ENCODE measurements around the gene ACACB. TPM values are rescaled to one million over a fixed set of nuclear protein-coding genes. Genes with fewer than 3 reads are reported as not detected.

The ACACB gene
- total and polyA plus RNA-seq, 4 experiments from 2014 or later = 0.83 to 47.1 (median 24.4) TPM

DNA sequence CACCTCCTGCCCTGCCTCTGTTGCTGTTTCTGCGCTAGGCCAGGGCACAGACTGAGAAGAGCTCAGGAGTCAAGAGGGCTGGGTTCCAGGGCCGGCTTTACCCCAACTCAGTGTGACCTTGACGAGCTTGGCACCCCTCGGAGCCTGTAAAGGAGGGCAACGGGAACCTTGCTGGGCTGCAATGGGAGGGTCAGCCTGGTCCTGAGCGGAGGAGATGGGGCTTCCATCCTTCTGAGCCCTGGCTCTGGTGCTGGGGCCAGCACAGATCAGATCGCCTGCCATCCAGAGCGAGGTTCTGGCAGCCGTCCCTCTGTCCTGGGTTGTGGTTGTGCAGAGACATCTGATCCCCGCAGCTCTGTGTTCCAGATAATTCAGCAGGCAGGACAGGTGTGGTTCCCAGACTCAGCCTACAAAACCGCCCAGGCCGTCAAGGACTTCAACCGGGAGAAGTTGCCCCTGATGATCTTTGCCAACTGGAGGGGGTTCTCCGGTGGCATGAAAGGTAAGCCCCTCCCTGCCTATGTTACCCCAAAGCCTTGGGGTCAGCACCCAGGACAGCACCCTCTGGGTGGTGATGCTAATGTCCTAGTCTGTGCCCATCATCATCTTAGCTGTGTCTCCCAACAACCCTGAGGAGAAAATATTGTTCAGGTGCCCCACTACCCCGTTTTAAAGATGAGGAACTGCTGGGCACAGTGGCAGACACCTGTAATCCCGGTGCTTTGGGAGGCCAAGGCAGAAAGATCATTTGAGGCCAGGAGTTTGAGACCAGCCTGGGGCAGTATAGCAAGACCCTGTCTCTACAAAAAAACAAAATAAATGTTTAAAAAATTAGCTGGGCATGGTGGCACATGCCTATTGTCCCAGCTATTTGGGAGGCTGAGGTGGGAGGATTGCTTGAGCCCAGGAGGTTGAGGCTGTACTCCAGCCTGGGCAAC, 142.5 kb downstream of the ACACB start:
- H3K4me3 Mint-ChIP-seq = no peak overlapping the region
- H3K4me1 ChIP-seq (ENCODE audit: insufficient read depth, low read length) = no peaks in the 10 kb centered on the region
- POLR2A ChIA-PET (ENCODE audit: partially characterized antibody) = no interaction called here
- peaks cover 40 to 50% of the 10 kb centered on the region in 2 donors for H3K36me3 Mint-ChIP-seq
- no peak overlapping the region for H3K27ac ChIP-seq (ENCODE audit: low read depth, low read length)
- intact Hi-C loops (cut with micrococcal nuclease) = no loop called here
- DNase-seq = no peak
- H3K4me3 ChIP-seq (ENCODE audit: low read length in 2 of 2) = no peak overlapping the region
- CTCF ChIA-PET (ENCODE audit: partially characterized antibody) = no interaction called here
- peaks cover 4 to 14% (median 5%) of the 10 kb centered on the region in 8 donors for H3K9me3 Mint-ChIP-seq
- no peaks in the 10 kb centered on the region for H3K4me1 Mint-ChIP-seq
- no peaks in the 10 kb centered on the region for H3K27me3 ChIP-seq (ENCODE audit: insufficient read depth, low read length)
- no peak overlapping the region for H3K27ac Mint-ChIP-seq
- H3K36me3 ChIP-seq (ENCODE audit: insufficient read depth, low read length) = no peaks in the 10 kb centered on the region
- H3K9me3 ChIP-seq (ENCODE audit: control insufficient read depth in 1 of 2, low read length in 2 of 2) = no peaks in the 10 kb centered on the region
- no peaks in the 10 kb centered on the region for H3K27me3 Mint-ChIP-seq

DNA sequence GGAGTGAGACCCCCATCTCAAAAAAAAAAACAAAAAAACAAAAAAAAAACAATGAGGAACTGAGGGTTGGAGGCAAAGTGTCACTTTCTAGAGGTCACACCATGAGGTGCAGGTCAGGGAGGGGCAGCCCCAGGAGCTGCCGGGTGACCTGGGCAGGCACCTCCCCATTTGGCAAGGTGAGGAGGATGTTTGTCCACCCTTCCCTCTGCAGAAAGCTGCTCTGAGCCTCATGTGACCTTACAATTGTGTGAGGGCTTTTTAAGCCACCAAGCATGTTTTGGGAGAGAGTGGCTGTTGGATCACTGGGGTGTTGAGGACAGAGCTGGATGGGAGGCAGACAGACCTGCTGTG, 143.1 kb downstream of the ACACB start:
- POLR2A ChIA-PET (ENCODE audit: partially characterized antibody) = no interaction called here
- no peak overlapping the region for H3K4me3 Mint-ChIP-seq
- peaks cover 37 to 50% of the 10 kb centered on the region in 2 donors for H3K36me3 Mint-ChIP-seq
- H3K27me3 Mint-ChIP-seq = no peaks in the 10 kb centered on the region
- Histone ChIP-seq H3K4me3 (ENCODE audit: low read length in 2 of 2) (no peak overlapping the region), H3K4me1 (ENCODE audit: insufficient read depth, low read length) (no peaks in the 10 kb centered on the region), H3K36me3 (ENCODE audit: insufficient read depth, low read length) (no peaks in the 10 kb centered on the region), H3K27me3 (ENCODE audit: insufficient read depth, low read length) (no peaks in the 10 kb centered on the region), H3K9me3 (ENCODE audit: control insufficient read depth in 1 of 2, low read length in 2 of 2) (no peaks in the 10 kb centered on the region), H3K27ac (ENCODE audit: low read depth, low read length) (no peak overlapping the region)
- CTCF ChIA-PET (ENCODE audit: partially characterized antibody) = no interaction called here
- intact Hi-C loops (cut with micrococcal nuclease) = no loop called here
- DNase-seq = no peak
- no peak overlapping the region for H3K27ac Mint-ChIP-seq
- no peaks in the 10 kb centered on the region for H3K4me1 Mint-ChIP-seq
- H3K9me3 Mint-ChIP-seq = peaks cover 0 to 13% (median 4%) of the 10 kb centered on the region in 8 donors

DNA sequence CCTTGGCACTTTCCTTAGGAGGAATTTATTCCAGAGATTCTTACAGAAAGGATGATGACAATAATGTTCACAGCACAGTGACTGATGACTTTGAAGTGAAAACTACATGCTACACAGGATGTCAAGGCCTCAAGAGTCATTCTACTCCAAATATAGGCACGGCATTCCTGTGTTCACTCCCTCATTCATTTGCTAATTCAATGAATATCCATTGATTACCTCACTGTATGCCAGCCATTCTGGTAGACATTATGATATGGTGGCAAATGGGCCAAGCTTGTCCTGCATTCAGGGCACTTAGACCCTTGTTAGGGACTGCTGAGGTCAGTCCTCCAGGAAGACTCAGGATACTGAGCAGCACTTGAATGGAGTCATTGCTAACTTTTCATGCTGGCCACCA, 144.7 kb downstream of the ACACB start:
- H3K4me3 ChIP-seq (ENCODE audit: low read length in 2 of 2) = no peak overlapping the region
- no peaks in the 10 kb centered on the region for H3K4me1 ChIP-seq (ENCODE audit: insufficient read depth, low read length)
- H3K4me3 Mint-ChIP-seq = no peak overlapping the region
- H3K36me3 Mint-ChIP-seq = peaks cover 23 to 44% of the 10 kb centered on the region in 2 donors
- H3K36me3 ChIP-seq (ENCODE audit: insufficient read depth, low read length) = no peaks in the 10 kb centered on the region
- no peak overlapping the region for H3K27ac ChIP-seq (ENCODE audit: low read depth, low read length)
- H3K4me1 Mint-ChIP-seq = no peaks in the 10 kb centered on the region
- no peaks in the 10 kb centered on the region for H3K27me3 ChIP-seq (ENCODE audit: insufficient read depth, low read length)
- no peak for DNase-seq
- intact Hi-C loops (cut with micrococcal nuclease) = loop anchor here (5.0 kb wide), 1 partner anchor 126 kb away; no protein-coding TSS in a partner anchor
- H3K9me3 ChIP-seq (ENCODE audit: control insufficient read depth in 1 of 2, low read length in 2 of 2) = no peaks in the 10 kb centered on the region
- H3K9me3 Mint-ChIP-seq = peaks cover 0 to 8% (median 2%) of the 10 kb centered on the region in 8 donors
- POLR2A ChIA-PET (ENCODE audit: partially characterized antibody) = no interaction called here
- CTCF ChIA-PET (ENCODE audit: partially characterized antibody) = no interaction called here
- no peak overlapping the region for H3K27ac Mint-ChIP-seq
- no peaks in the 10 kb centered on the region for H3K27me3 Mint-ChIP-seq

- POLR2A ChIA-PET (ENCODE audit: partially characterized antibody) = no interaction called here
- Histone ChIP-seq H3K36me3 (ENCODE audit: insufficient read depth, low read length) (no peaks in the 10 kb centered on the region), H3K9me3 (ENCODE audit: control insufficient read depth in 1 of 2, low read length in 2 of 2) (no peaks in the 10 kb centered on the region), H3K27ac (ENCODE audit: low read depth, low read length) (no peak overlapping the region), H3K4me3 (ENCODE audit: low read length in 2 of 2) (no peak overlapping the region), H3K27me3 (ENCODE audit: insufficient read depth, low read length) (no peaks in the 10 kb centered on the region), H3K4me1 (ENCODE audit: insufficient read depth, low read length) (no peaks in the 10 kb centered on the region)
- Mint-ChIP-seq H3K4me1 (no peaks in the 10 kb centered on the region), H3K27ac (no peak overlapping the region), H3K9me3 (peaks cover 0 to 8% (median 2%) of the 10 kb centered on the region in 8 donors), H3K4me3 (no peak overlapping the region), H3K36me3 (peaks cover 23 to 50% of the 10 kb centered on the region in 2 donors), H3K27me3 (no peaks in the 10 kb centered on the region)
- CTCF ChIA-PET (ENCODE audit: partially characterized antibody) = no interaction called here
- intact Hi-C loops (cut with micrococcal nuclease) = loop anchor here (5.0 kb wide), 1 partner anchor 125 kb away; no protein-coding TSS in a partner anchor
- no peak for DNase-seq
Observed at GRCh38 chr12:109261939-109262338, 145.6 kb downstream of the ACACB start.

GRCh38 chr12:109263439-109263838, 147.1 kb downstream of the ACACB start:
- ChIA-PET CTCF (ENCODE audit: partially characterized antibody) (interaction anchor here (0.7 kb wide), 1 partner anchor 17 kb away, joined by 4 read pairs; no protein-coding TSS in a partner anchor), POLR2A (ENCODE audit: partially characterized antibody) (no interaction called here)
- H3K27ac Mint-ChIP-seq = no peak overlapping the region

DNA sequence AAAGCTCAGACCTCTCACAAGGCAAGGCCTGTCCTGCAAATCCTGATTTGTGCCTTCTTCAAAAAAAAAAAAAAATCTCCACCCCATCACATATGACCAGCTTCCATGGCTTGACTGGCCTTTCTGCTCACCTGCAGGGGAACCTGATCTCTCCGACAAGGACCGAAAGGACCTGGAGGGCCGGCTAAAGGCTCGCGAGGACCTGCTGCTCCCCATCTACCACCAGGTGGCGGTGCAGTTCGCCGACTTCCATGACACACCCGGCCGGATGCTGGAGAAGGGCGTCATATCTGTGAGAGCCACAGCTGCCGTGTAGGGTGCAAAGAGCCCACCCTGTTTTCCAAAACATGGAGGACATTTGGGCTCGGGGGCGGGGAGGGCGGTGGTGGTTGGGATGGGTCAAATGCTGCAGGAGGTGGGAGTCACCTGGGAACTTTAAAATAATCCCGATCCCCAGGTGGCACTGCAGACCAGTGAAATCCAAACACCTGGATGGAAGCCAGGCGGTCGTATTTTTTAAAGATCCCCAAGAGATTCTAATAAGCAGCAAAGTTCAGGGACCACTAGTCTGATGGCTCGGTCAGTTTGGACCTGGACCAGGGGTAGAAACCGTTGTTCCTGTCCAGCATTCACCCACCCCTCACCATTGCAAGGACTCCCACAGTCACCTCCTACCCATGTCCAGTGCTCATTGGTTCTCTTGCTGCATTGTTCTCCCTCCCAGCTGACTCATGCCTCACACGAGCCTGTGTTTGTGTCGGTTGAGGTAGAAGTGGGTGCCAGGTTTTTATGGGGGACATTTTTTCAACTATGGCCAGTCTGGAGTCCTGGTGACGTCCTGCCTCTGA, 147.9 kb downstream of the ACACB start:
- POLR2A ChIA-PET (ENCODE audit: partially characterized antibody) = no interaction called here

More at GRCh38 chr12:109263439-109263838, 147.1 kb downstream of the ACACB start:
- Mint-ChIP-seq H3K4me3 (no peak overlapping the region), H3K27me3 (no peaks in the 10 kb centered on the region), H3K9me3 (peaks cover 0 to 6% (median 2%) of the 10 kb centered on the region in 8 donors), H3K36me3 (peaks cover 24 to 55% of the 10 kb centered on the region in 2 donors), H3K4me1 (no peaks in the 10 kb centered on the region)
- H3K27me3 ChIP-seq (ENCODE audit: insufficient read depth, low read length) = no peaks in the 10 kb centered on the region
- no peaks in the 10 kb centered on the region for H3K36me3 ChIP-seq (ENCODE audit: insufficient read depth, low read length)
- no peak for DNase-seq
- H3K4me1 ChIP-seq (ENCODE audit: insufficient read depth, low read length) = no peaks in the 10 kb centered on the region
- H3K9me3 ChIP-seq (ENCODE audit: control insufficient read depth in 1 of 2, low read length in 2 of 2) = no peaks in the 10 kb centered on the region
- H3K4me3 ChIP-seq (ENCODE audit: low read length in 2 of 2) = no peak overlapping the region
- intact Hi-C loops (cut with micrococcal nuclease) = loop anchor here (5.0 kb wide), 1 partner anchor 124 kb away; no protein-coding TSS in a partner anchor
- H3K27ac ChIP-seq (ENCODE audit: low read depth, low read length) = no peak overlapping the region

More for the DNA sequence above, 147.9 kb downstream of the ACACB start:
- H3K4me1 ChIP-seq (ENCODE audit: insufficient read depth, low read length) = no peaks in the 10 kb centered on the region
- Mint-ChIP-seq H3K9me3 (peaks cover 0 to 6% (median 2%) of the 10 kb centered on the region in 8 donors), H3K27me3 (no peaks in the 10 kb centered on the region), H3K36me3 (peaks cover 24 to 55% of the 10 kb centered on the region in 2 donors), H3K4me1 (no peaks in the 10 kb centered on the region), H3K4me3 (no peak overlapping the region), H3K27ac (no peak overlapping the region)
- H3K27ac ChIP-seq (ENCODE audit: low read depth, low read length) = no peak overlapping the region
- no peaks in the 10 kb centered on the region for H3K36me3 ChIP-seq (ENCODE audit: insufficient read depth, low read length)
- peak in 3 of 5 donors; percentile 3 to 14 (median 9) for DNase-seq
- intact Hi-C loops (cut with micrococcal nuclease) = loop anchor here (5.0 kb wide), 1 partner anchor 123 kb away; no protein-coding TSS in a partner anchor
- H3K27me3 ChIP-seq (ENCODE audit: insufficient read depth, low read length) = no peaks in the 10 kb centered on the region
- CTCF ChIA-PET (ENCODE audit: partially characterized antibody) = interaction anchor here (0.7 kb wide), 1 partner anchor 16 kb away, joined by 4 read pairs; no protein-coding TSS in a partner anchor
- no peak overlapping the region for H3K4me3 ChIP-seq (ENCODE audit: low read length in 2 of 2)
- H3K9me3 ChIP-seq (ENCODE audit: control insufficient read depth in 1 of 2, low read length in 2 of 2) = no peaks in the 10 kb centered on the region
